ENCODE data around the gene AKAP8L.

AKAP8L gene

DNA sequence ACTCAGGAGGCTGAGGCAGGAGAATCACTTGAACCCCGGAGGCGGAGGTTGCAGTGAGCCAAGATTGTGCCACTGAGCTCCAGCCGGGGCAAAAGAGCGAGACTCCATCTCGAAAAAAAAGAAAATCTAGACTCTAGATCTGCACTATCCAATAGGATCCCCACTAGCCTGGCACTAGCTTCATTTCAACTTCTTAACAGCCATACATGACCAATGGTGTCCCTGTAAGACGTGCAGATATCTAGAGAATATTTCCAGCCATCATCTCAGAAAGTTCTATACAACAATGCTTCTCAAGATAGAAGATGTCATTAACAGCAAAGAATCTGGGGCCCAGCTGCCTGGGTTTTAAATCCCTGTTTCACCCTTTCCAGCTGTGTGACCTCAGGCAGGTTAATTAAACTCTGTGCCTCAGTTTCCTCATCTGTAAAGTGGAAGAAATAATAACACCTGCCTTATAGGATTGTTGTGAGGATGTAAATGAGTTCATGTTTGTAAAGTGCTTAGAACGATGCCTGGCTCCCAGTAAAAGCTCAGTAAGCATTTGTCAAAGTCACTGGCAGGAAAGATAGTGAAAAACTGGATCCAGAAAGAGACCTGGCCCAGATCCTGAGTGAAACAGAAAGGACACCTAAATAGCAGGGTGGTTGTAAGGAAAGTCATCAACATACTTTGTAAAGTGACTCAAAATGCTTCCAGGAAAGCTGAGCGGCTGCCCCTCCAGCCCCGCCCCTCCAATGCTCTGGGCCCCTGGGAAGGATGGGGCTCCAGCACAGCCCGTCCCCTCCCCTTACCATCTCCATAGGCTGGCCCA, 17.4 kb upstream of the AKAP8L start:
- H3K4me3 ChIP-seq (ENCODE audit: low read depth, low read length), result no peak overlapping the region

DNA sequence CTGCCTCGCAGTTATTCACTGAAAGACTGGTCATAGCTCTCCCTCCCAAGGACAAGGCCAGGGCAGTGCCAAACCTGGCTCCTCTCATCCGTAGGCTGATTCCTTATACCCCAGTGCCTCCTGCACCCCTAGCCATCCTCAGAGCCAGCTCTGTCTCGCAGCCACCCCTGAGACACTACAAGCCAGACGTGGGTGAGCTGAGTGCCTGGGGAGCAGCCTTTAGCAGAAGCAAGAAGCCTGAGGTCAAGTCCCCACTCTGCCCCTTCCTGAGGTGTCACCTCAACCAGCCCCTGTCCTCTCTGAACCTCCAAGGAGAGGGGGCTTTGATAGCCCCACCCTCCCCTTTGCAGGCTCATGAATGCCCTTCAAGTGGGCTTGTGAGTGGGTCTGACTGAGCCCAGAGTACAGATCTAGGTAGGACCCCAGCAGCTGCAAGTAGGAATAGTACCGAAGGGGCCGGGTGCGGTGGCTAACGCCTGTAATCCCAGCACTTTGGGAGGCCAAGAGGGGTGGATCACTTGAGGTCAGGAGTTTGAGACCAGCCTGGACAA, 14.8 kb upstream of the AKAP8L start:
- peak overlapping the region; percentile 74 for H3K4me3 ChIP-seq (ENCODE audit: low read depth, low read length)

DNA sequence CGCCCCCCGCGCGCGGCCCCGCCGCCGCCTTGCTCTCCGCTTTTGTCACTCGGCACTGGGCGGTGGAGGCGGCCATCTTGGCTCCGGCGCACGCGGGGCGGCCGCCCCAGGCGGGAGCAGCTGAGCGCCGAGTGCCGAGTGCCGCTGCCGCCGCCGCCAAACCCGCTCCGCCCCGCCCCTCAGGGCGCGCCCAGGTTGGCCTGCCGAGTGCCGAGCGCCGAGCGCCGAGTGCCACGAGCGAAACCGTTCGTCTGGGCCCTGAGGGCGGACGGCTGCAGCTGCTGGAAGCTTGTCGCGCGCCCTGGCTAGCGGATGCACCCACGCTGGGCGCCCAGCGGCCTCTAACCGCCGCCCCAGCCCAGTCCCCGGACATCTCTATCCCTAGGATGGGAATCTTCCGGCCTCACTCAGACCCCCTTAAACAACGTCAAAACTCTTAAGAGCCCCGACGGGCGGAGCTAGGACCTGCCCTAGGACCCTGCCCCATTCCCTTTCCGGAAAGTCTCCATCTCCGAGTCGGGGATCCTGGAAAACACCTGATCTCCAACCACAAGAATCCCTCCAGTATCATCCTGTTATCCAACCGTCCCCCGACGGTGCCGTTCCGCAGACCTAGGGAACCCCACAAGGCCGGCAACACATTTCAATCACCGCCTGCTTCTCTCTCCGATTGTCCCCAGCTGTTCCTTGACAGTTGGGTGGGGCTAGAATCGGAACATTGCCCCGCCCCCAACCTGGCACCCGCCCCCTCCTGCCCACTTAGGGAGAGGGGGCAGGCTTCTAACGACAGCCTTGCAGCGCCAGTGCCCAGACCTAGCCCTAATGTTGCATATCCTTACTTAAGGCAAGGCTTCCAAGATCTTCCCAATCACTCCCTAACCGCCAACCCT, 14.1 kb upstream of the AKAP8L start:
- H3K4me3 ChIP-seq (ENCODE audit: low read depth, low read length), result peak overlapping the region; percentile 74

DNA sequence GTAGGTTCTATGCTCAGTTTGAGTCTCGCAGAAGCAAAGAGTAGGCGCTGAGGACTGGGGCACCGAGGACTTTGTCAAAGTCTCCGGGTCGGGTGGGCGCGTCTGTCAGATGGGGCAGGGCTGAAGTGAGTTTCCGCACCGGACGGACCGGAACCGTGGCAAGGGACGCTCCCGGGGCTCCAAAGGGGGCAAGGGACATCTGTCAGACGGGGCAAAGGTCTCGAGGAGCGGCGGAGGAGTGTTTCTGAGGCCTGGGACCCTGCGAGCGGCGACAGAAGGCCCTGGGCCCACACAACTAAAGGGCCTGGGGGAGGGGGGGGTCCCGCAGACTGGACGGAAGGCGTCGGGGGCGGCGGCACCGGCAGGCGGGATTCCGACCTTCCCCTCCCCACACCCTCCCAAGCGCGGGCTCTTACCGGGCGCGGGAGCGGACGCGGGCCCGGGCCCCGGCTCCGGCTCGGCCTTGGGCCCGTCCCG, 13.3 kb upstream of the AKAP8L start:
- H3K4me3 ChIP-seq (ENCODE audit: low read depth, low read length), result peak overlapping the region; percentile 81

DNA sequence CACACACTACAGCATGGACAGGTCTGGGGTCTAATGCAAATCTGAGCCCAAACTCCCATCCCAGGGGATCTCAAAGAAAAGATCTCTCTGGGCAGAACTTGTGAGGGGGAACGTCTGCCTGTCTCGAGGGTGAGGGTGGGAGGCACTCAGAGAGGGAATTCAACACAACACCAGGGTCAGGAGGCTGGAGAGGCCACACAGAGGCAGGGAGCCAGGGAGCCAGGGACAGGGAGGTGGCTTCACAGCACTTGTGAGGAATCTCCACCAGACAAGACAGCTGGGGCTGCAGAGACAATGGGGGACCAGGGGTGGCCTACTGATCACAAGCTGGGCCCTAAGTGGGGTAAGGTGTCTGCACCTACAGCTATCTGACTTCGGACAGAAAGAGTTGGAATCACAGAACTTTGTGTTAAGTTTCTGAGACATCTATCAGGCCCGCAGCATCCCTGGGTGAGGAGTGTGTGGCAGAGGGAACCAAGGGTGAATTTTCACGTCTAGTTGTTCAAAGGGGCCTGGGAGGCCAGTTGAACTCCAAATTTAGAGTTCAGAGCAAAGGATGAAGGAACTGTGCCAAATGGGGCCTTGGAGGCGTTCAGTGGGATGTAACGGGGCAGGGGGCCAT, 12.7 kb upstream of the AKAP8L start:
- peak overlapping the region; percentile 81 for H3K4me3 ChIP-seq (ENCODE audit: low read depth, low read length)

DNA sequence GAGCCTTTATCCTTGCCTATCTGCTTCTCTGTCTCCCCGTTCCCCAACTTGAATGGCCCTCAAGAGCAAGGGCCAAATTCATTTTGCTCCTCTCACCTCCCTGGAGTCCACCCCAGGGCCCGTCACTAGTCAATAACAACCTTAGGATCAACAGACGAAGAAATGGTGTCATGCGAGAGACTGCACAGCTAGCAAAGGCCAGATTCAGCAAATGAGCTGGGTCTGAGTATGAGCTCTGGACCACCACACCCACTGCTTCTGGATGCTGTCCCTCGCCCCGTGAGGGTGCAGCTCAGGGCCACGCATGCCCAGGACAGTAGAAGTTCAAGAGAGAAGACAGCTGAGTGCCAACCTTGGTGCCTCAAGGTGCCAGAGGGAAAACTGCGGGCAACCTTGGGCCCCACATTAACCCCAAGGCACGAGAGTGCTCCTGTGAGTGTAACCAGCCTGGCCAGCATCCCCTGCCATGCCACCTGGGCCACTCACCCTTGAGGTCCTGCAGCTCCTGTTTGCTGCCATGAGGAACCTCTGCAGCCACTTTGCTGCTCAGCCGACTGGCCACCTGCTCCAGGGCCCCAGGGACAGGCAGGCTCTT, 11.8 kb upstream of the AKAP8L start:
- H3K4me3 ChIP-seq (ENCODE audit: low read depth, low read length), result no peak overlapping the region

DNA sequence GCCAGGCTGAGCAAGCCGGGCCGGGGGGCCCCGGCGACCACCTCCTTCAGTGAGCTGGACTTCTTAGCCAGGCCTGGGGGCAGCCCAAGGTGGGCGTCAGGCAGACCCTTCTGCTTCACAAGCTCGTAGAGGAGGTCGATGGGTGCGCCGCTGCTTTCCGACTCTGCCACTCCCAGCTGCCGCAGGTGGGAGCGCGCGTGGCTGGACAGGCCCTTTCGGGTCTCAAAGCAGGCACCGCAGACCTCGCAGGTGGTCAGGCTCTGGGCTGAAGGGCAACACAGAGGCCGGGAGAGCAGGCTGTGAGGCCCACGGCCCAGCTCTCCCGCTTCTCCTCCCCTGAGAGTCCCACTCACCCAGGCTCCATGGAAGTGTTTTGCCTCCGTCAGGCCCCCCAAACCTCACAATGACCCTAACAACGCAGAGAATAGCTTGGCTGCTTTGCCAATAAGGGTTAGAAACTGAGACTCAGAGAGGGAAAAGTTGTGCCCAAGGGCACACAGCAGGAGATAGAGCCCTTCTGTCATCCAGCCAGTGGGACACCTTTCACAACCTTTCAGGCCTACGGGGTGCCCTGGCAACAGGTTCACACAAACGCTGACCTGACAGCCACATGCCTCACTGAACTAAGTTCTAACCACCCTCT, 11.2 kb upstream of the AKAP8L start:
- no peak overlapping the region for H3K4me3 ChIP-seq (ENCODE audit: low read depth, low read length)

DNA sequence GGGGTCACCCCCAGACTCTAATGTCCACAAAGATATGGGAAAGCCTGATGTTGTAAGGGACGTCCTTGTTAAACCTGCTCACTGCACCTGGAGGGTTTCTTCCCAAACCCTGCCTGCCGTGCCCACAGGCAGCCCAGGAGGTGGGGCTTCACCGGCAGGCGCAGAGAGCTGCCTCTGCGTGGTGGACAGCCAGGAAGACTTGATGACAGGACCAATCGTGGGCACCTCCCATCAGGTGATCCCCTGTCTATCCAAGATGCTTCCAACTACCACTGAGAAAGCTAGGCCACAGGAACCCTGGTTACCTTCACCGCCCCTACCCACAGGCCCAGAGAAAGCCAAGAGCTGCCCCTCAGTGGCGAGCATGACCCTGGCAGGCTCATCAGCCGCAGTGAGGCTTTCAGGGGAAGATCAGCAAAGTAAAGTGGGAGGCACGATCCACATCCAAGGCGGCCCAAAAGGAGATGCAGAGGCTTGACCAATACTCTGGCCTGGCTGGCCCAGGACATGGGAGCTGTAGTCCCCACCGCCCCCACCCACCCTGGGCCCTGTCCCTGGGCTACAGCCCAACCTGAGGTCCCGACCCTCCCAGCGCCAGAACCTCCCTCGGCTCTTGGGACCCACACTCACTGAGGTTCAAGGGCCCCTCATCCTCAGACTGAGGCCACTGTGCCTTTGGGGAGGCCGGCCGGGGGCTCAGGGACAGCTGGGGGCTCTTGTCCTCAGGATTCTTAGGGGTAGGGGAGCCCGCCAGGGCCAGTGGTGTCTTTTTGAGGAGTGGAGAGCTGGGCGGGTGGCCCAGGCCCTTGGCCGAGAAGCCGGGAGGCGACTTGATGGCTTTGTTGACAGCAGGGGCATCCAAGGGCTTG, 10.4 kb upstream of the AKAP8L start:
- H3K4me3 ChIP-seq (ENCODE audit: low read depth, low read length), result no peak overlapping the region

DNA sequence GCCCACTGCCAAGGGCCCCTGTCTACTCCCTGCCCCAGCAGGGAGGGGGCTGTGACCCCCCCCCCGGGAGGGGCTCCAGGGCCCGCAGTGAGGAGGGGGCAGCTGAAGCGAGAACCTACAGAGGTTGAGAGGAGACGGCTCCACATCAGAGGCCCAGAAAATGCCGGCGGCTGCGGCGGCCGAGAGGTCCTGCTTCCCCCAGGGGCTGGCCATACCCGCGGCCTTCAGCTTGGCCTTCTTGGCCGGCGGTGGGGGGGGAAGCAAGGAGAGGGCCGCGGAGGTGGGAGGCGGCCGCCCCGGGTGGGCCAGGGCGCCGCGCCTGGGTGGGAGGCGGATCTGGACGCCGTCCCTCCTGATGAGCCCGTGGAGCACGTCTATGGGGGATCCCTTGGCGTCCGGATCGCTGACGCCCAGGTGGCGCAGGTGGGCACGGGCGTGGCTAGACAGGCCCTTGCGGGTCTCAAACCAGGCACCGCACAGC, 9.2 kb upstream of the AKAP8L start:
- no peak overlapping the region for H3K4me3 ChIP-seq (ENCODE audit: low read depth, low read length)

DNA sequence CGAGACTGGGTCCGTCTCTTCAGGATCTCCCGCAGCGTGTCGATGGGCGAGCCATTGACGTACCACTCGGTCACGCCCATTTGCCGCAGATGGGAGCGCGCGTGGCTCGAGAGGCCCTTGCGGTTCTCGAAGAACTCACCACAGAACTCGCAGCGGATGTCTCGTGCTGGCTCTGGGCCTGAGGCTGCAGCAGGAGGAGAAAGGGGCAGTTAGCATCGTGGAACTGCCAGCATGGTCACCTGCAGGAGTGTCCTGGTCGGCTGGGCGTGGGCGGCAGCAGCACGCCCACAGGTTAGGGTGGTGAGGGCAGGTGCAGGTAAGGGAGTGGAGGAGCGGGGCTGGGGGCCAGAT, 8.5 kb upstream of the AKAP8L start:
- no peak overlapping the region for H3K4me3 ChIP-seq (ENCODE audit: low read depth, low read length)

DNA sequence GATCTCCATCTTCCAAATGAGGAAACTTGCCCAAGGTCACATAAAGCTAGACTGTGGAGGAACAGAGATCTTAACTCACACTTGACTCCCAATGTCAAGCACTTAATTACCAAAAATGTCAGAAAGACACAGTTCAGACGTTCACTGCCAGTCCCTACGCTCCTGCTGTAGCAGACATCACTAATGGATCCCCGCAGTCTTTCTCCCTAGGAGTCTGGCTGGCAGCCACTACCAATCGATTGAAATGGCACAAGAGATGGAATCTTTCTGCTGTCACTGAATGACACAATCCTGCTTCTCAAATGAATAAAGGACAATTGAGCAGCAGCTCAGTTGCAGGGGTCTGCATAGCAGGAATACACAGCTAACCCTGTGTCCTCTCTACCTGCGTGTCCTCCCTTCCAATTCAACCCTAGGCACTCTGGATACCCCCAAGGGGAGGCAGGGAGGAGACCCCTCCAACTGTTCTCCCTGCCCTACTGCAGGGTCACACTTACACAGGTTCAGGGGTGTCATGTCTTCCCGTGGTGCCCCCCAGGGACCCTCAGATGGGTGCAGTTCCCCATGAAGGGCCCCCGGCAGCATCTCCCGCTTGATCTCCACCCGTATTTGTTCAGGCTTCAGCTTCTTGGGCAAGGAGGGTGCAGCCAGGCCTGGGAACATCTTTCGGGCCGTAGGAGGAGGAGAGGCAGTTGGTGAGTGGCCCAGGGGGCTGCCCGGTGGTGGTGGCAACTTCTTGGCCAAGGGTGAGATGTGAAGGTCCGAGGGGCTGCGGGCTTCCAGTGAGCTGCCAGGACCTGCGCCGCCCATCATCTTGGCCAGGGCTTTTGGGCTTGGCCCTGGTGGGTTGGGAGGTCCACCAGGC, 7.9 kb upstream of the AKAP8L start:
- H3K4me3 ChIP-seq (ENCODE audit: low read depth, low read length), result no peak overlapping the region

DNA sequence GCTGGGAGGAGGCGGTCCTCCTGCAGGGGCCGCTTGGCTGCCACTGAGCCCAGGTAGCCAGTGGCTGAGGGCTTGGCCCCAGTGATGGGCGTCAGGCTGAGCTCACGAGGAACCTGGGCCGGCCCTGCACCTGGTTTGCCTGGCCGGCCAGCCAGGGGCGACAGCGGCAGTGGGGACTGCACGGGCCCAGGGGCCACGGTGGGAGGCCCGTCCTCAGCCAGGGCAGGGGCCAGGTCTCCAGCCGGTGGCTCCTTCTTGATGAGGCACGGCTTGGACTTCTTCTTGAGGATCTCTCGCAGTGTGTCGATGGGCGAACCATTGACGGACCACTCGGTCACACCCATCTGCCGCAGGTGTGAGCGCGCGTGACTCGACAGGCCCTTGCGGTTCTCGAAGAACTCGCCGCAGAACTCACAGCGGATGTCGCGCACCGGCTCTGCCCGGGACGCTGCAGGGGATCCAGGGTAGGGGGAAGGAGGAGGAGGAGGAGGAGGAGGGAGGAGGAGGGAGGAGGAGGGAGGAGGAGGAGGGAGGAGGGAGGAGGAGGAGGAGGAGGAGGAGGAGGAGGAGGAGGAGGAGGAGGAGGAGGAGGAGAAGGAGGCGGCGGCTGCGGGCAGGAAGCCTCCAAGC, 6.6 kb upstream of the AKAP8L start:
- no peak overlapping the region for H3K4me3 ChIP-seq (ENCODE audit: low read depth, low read length)

DNA sequence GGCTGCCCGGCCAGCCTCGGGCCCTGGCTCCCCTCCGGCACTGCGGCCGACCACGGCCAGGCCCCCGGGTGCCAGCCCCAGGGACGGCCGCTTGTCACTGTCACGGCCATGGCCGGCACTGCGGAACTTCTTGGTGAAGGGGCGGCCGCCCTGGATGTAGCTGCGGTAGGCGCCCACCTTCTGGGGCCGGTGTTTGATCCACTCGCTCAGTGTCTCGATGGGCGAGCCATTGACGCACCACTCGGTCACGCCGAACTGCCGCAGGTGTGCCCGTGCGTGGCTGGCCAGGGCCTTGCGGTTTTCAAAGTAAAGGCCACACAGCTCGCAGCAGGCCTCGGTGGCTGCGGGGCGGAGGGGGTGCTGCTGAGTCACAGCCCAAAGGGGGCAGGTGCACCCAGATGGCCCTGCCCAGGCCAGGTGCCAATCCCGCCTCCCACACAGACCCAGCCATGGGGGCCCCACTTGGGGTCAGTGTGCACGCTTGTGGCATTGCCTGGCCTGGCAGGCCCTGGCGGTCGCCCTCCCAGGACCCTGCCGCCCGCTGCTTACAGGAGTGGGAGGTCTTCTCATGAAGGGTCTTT, 6.0 kb upstream of the AKAP8L start:
- H3K4me3 ChIP-seq (ENCODE audit: low read depth, low read length), result no peak overlapping the region

DNA sequence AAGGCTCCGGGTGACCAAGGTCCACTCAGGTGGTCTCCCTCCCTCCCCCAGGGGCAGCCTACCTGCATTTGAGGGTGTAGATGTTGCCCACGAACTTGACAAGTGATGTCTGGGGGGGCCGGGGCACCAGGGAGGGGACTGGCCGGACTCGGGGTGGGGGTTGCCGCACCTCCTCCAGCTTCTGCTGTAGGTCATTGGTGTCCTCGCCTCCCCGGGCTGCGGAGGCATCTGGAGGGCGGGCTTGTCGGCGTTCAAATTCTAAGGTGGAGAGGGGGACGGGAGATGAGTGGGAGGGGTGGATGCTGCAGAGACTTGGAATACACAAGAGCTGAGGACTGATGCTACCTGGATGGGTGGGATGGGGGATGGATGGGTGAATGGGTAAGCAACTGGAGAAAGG, 5.3 kb upstream of the AKAP8L start:
- no peak overlapping the region for H3K4me3 ChIP-seq (ENCODE audit: low read depth, low read length)

DNA sequence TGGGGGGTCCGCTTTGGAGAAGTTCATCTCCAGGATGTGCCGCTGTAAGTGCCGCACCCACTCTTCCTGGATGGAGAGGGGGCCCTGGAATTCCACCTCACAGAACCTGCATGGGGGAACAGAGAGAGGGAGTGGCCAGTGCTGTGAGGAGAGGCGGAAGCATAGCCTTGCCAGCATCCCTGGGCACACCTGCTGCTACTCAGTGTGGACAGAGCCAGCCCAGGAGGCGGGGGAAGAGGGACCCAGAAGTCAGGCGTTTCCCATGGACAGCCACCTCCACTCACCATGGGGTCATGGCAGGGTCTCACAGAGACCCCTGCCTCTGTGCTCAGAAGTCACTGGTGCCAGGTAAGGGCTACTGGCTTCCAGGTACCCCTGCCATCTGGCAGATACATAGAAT, 4.3 kb upstream of the AKAP8L start:
- H3K4me3 ChIP-seq (ENCODE audit: low read depth, low read length), result no peak overlapping the region

DNA sequence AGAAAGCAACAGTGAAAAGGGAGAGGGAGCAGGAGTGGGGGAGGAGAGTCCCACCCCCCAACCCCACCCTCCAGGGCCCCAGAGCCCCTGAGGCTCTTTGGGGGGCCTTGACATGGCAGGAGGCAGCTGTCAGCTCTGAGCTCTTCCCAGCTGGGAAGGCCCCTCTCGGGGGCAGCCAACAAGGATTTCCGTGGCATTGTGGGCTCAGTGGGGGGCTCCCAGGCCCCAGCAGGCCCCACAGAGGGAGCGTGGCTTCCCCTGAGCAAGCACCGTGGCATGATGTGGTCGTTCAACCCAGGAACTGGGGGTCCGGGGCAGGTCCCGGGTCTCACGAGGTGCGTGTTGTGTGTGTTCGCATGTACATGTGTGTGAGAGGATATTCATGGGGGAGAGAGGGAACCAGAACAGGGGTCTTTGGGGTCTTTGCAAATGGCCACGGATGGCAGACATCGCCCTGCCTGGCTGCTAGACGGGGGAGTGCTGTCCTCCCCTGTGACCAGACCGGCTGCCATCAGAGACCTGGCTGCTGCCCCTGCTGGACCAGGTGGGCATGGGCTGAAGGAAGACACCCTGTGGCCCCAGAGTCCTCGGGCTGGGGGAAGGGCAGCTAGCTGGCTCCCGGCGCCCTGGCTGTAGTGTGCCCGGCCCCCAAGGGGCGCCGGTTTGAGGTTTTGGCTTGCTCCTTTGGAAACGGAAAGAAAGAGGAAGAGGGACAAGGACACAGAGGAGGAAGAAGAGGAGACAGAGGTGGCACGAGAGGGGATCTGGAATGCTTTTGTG, 3.7 kb upstream of the AKAP8L start:
- no peak overlapping the region for H3K4me3 ChIP-seq (ENCODE audit: low read depth, low read length)

DNA sequence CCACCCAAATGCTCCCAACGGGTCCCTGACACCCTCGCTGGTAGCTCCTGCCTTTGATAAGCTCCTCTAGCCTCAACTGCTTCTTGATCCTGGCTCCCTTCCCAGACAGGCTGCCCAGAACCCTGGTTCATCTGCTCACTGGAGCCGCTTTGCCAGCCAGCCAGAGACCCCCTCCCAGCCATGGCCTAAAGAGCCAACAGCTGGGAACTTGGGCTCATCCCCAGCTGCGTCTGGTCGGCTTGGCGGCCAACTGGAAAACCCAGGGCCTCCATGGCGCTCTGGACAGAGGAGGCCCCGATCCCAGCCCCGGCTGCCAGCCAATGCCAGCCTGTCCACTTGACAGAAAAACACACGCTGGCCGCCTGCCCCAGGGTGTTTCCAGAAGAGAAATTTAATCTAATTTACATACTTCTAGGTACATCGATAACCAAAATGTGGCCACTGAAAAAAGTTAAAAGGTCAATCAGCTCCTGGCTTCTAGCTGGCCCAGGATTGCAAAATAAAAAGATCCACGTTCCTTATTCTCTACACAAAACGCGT, 3.0 kb upstream of the AKAP8L start:
- H3K4me3 ChIP-seq (ENCODE audit: low read depth, low read length), result no peak overlapping the region
